Measurements from ENCODE around the gene PBRM1. TPM values are rescaled to one million over a fixed set of nuclear protein-coding genes. Genes with fewer than 3 reads are reported as not detected.

Gene PBRM1
- total and polyA plus RNA-seq, 2 of the 13 experiments (the other 11 are each of a cell fraction or from before 2014, with no cell fraction given): 10.9 to 33.2 TPM

GRCh38 chr3:52534281-52535183 lies 151.2 kb downstream of the PBRM1 start (continued):
- TF ChIP-seq, protein P1, sequence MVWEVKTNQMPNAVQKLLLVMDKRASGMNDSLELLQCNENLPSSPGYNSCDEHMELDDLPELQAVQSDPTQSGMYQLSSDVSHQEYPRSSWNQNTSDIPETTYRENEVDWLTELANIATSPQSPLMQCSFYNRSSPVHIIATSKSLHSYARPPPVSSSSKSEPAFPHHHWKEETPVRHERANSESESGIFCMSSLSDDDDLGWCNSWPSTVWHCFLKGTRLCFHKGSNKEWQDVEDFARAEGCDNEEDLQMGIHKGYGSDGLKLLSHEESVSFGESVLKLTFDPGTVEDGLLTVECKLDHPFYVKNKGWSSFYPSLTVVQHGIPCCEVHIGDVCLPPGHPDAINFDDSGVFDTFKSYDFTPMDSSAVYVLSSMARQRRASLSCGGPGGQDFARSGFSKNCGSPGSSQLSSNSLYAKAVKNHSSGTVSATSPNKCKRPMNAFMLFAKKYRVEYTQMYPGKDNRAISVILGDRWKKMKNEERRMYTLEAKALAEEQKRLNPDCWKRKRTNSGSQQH (CRISPR knock-in tag; IDR thresholded peaks at IDR 0.05; ENCODE audit: low read depth): no peak
- no peak; the same call in none of the 2 replicates for TF ChIP-seq NCOA1 (CRISPR knock-in tag; IDR thresholded peaks at IDR 0.05)
- TF ChIP-seq MTF2 (CRISPR knock-in tag; IDR thresholded peaks at IDR 0.05; ENCODE audit: borderline replicate concordance): no peak
- no peak for TF ChIP-seq ZNF484 (CRISPR knock-in tag; IDR thresholded peaks at IDR 0.05; ENCODE audit: borderline replicate concordance, low read depth)
- TF ChIP-seq YY1 (IDR thresholded peaks at IDR 0.05; ENCODE audit: insufficient read depth, insufficient replicate concordance, low read depth, low read length): peak; percentile 15
- TF ChIP-seq THAP8 (CRISPR knock-in tag; IDR thresholded peaks at IDR 0.05; ENCODE audit: borderline replicate concordance): no peak
- TF ChIP-seq, protein P2, sequence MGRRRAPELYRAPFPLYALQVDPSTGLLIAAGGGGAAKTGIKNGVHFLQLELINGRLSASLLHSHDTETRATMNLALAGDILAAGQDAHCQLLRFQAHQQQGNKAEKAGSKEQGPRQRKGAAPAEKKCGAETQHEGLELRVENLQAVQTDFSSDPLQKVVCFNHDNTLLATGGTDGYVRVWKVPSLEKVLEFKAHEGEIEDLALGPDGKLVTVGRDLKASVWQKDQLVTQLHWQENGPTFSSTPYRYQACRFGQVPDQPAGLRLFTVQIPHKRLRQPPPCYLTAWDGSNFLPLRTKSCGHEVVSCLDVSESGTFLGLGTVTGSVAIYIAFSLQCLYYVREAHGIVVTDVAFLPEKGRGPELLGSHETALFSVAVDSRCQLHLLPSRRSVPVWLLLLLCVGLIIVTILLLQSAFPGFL (CRISPR knock-in tag; IDR thresholded peaks at IDR 0.05): no peak
- no peak for TF ChIP-seq ZNF83 (CRISPR knock-in tag; IDR thresholded peaks at IDR 0.05; ENCODE audit: borderline replicate concordance)
- no peak for TF ChIP-seq ZNF292 (CRISPR knock-in tag; IDR thresholded peaks at IDR 0.05; ENCODE audit: borderline replicate concordance, low read depth)
- TF ChIP-seq, protein P3, sequence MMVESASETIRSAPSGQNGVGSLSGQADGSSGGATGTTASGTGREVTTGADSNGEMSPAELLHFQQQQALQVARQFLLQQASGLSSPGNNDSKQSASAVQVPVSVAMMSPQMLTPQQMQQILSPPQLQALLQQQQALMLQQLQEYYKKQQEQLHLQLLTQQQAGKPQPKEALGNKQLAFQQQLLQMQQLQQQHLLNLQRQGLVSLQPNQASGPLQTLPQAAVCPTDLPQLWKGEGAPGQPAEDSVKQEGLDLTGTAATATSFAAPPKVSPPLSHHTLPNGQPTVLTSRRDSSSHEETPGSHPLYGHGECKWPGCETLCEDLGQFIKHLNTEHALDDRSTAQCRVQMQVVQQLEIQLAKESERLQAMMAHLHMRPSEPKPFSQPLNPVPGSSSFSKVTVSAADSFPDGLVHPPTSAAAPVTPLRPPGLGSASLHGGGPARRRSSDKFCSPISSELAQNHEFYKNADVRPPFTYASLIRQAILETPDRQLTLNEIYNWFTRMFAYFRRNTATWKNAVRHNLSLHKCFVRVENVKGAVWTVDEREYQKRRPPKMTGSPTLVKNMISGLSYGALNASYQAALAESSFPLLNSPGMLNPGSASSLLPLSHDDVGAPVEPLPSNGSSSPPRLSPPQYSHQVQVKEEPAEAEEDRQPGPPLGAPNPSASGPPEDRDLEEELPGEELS (CRISPR knock-in tag; IDR thresholded peaks at IDR 0.05): no peak
- TF ChIP-seq ZSCAN25 (CRISPR knock-in tag; IDR thresholded peaks at IDR 0.05): peak; percentile 68
- TF ChIP-seq MAFG (CRISPR knock-in tag; IDR thresholded peaks at IDR 0.05): no peak; the same call in 1 of the 2 replicates
- TF ChIP-seq PPARG (CRISPR knock-in tag; conservative IDR thresholded peaks at IDR 0.05): no peak
- TF ChIP-seq TCF12 (IDR thresholded peaks at IDR 0.05): no peak
- TF ChIP-seq TCF12 (CRISPR knock-in tag; IDR thresholded peaks at IDR 0.05): no peak
- TF ChIP-seq ZNF280B (CRISPR knock-in tag; IDR thresholded peaks at IDR 0.05; ENCODE audit: borderline replicate concordance): no peak; the same call in 1 of the 2 replicates
- no peak for TF ChIP-seq MIXL1 (CRISPR knock-in tag; IDR thresholded peaks at IDR 0.05)
- TF ChIP-seq ZNF234 (CRISPR knock-in tag; conservative IDR thresholded peaks at IDR 0.05): no peak
- no peak for TF ChIP-seq SP2 (CRISPR knock-in tag; IDR thresholded peaks at IDR 0.05)
- no peak for TF ChIP-seq ISX (CRISPR knock-in tag; conservative IDR thresholded peaks at IDR 0.05)
- 0 out of 2 replicates have a peak, but pooled peaks have one; percentile 14 for TF ChIP-seq REXO4 (CRISPR knock-in tag; IDR thresholded peaks at IDR 0.05; ENCODE audit: borderline replicate concordance)
- no peak; the same call in 1 of the 2 replicates for TF ChIP-seq BORCS8-MEF2B (CRISPR knock-in tag; IDR thresholded peaks at IDR 0.05)
- TF ChIP-seq ZNF775 (CRISPR knock-in tag; IDR thresholded peaks at IDR 0.05; ENCODE audit: borderline replicate concordance): no peak
